ENCODE results near the gene PTPRE. TPM values are rescaled to one million over a fixed set of nuclear protein-coding genes. Genes with fewer than 3 reads are reported as not detected.

PTPRE gene, protein sequence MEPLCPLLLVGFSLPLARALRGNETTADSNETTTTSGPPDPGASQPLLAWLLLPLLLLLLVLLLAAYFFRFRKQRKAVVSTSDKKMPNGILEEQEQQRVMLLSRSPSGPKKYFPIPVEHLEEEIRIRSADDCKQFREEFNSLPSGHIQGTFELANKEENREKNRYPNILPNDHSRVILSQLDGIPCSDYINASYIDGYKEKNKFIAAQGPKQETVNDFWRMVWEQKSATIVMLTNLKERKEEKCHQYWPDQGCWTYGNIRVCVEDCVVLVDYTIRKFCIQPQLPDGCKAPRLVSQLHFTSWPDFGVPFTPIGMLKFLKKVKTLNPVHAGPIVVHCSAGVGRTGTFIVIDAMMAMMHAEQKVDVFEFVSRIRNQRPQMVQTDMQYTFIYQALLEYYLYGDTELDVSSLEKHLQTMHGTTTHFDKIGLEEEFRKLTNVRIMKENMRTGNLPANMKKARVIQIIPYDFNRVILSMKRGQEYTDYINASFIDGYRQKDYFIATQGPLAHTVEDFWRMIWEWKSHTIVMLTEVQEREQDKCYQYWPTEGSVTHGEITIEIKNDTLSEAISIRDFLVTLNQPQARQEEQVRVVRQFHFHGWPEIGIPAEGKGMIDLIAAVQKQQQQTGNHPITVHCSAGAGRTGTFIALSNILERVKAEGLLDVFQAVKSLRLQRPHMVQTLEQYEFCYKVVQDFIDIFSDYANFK
- total RNA-seq, result 3.4 and 6.8 TPM in 2 replicates

DNA sequence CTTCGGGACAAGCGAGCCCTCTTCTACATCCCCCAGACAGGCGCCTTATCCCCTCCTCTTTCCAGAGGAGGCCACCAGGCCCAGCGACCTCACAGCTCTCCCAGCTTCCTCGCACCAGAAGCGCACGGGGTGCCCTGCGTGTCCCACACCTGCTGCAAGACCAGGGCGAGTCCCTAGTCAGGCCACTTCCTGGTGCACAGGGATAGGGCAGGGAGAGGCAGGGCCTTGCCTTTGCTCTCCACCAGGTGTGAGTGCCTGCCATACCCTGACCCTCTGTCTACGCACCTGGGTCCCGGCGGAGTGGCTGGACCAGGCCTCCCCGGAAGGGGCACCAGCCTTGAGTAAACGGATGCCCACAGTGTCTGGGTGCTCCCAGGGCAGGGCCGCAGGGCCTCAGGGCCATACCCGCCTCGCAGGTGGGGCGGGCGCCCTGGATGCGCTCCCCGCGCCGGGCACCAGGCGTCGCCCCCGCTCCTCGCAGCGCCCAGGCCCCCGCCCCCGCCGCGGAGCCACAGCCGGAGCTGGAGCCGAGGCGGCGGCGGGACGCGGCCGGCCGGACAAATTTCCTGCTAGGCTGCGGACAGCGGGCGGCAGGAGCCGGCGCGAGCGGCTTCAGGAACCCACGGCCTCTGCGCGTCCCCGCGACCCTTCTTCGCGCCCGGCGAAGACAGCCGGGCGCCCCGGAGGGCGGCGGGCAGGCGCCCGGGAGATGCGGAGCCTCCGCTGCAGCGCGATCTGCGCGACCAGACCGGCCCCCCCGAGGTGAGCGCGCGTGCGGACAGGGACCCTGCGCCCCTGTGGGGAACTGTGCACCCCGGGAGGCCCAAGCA lies at the start of gene PTPRE:
PTPRE (plus strand) TSS at position 556 of the 830 bp plus-strand sequence. CDS start 133,779 bp downstream, outside the sequence.

DNA sequence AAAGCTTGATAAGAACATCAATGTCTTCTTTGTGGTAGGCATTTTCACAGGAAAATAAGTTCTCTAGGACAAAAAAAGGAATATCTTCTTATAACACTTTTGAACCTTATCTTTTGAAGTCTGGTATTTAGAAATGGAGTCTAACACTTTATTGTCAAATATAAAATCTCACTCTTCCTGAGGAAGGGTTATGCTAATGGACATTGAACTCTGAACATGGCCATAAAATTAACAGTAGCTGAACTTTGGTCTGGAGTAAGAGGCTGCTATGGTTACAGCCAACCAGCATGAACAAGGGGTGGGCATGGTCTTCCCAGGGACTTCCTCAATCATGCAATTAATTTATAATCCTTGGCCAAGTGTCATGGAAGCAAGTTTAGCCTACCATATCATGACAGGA lies 14.2 kb upstream of the PTPRE start, which contains the start of gene CLRN3:
CLRN3 (minus strand) TSS at position 199 of the 400 bp plus-strand sequence; CDS start at position 42, 157 bp downstream.

DNA sequence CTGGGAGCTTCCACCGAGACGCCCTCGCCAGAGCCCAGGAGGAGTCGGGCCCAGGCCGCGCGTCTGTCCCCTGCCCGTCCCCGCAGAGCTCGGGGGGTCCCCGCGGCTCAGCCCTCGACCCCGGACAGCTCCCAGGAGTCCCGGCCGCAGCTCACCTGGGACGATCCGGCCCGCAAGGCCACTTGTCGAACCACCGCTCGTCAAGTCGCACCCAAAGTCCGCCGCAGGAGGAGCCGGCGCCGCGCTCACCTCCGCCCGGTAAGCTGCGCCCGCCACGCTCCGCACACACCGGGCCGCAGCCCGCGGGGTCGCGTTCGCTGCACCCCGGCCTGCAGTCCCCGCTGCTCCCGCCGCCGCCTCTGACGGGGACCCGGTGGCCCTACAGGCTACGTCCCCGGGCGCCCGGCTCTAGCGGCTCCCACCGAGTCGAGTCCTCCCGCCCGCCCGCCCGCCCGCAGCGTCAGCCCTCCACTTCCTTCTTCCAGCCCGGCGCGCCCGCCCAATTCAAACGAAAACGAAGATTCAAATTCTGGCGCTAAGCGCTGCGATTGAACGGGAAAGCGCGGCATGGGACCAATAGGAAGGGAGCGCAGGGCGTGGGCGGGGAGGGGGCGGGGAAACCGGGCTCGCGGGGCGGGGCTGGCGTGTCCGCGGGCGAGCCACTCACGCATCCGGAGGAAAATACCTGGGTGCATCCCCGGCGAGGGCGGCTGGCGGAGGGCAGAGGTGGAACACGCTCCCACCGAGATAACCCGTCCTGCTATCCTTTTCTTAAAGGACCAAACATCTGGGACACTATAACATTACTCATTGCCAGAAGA lies 219.3 kb downstream of the PTPRE start, which contains the start of gene MKI67:
MKI67 (minus strand) TSS at position 480 of the 821 bp plus-strand sequence. CDS start 756 bp downstream, outside the sequence.

Other genes starting within 250 kb of the PTPRE start
- not detected in 2 replicates for gene FOXI2, start 169.9 kb upstream of the PTPRE start, total RNA-seq
- not detected in 2 replicates for gene CLRN3, start 14.2 kb upstream of the PTPRE start, total RNA-seq
- 3.3 and 4.4 TPM in 2 replicates for gene MKI67, start 219.3 kb downstream of the PTPRE start, total RNA-seq